NCI-H2227 (cell line): ENCODE measurements around the gene PPP2R3C.
"Not testable (repeated sequence)": the region's sequence is repeated elsewhere in the genome, so short reads cannot be mapped to it uniquely, and the experiment has no call there.

Source experiments
- DNase-seq: peaks from one replicate; lab custom pipeline; 2025; ENCODE audit not compliant: unreplicated experiment; lab: John Stamatoyannopoulos, UW

Gene PPP2R3C

GRCh38 chr14:35065731-35066130, 56.1 kb downstream of the PPP2R3C start:
- not testable (repeated sequence) for DNase-seq

- not testable (repeated sequence) for DNase-seq
These were observed 60.5 kb downstream of the PPP2R3C start for GRCh38 chr14:35061113-35061791.

- DNase-seq = no peak
These were observed 69.2 kb downstream of the PPP2R3C start for GRCh38 chr14:35052637-35053036.

DNA sequence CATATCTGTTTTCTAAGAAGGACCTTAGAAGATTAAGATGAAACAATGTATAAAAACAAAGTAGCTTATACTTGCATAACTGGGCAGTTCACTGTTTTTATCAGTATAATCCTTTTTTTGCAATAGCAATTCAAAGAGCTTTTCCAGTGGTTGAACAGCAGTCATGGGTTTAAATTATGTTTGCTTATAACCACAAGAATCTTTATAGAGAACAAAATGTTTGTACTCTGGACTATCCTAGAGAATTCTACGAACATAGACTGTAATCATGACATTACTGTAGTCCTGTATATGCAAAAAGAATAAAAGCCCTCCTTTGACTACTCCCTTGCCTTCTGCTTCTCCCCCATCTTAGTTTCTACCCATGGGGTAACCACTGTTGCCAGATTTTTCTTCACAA, 70.0 kb downstream of the PPP2R3C start:
- DNase-seq = no peak

- no peak for DNase-seq
These were observed 71.1 kb downstream of the PPP2R3C start for GRCh38 chr14:35050652-35051051.

GRCh38 chr14:35047976-35048513, 73.7 kb downstream of the PPP2R3C start:
- no peak for DNase-seq

DNA sequence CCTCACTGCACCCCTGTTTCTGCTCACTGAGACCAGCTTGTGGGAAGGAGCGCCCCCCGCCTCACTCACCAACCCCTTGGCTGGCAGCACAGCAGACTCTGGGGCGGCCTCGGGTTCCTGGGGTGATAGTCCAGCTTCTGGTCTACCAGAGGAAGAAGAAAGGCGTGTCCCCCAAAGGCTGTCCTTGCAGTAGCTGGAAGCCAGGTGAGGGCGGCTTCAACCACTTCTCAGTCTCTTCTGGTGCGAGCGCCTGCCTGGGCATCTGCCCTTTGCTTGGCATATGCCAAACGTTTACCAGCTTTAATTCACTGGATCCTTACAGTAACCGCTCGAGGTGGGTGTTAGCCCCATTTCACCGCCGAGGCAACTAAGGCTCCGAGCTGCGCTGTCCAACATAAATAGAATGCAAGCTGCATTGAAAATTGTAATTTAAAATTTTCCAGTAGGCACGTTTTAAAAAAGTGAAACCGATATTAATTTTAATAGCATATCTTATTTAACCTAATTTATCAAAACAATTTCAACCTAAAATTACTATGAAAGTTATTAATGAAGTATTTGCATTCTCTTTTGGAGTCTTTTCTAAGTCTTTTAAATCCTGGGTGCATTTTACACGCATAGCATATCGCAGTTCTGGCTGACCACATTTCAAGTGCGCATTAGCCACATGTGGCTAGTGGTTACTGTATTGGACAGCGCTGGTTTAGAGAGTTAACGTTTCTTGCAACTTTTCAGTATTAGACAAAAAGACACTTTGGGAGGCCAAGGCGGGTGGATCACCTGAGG, 74.8 kb downstream of the PPP2R3C start:
- peak; percentile 60 for DNase-seq

GRCh38 chr14:35046048-35046750, 75.6 kb downstream of the PPP2R3C start, which contains the start of gene FAM177A1:
FAM177A1 (plus strand) TSS chr14:35046272; CDS start chr14:35046464, 192 bp downstream.
- peak; percentile 98 for DNase-seq

- DNase-seq = no peak
These were observed 76.1 kb downstream of the PPP2R3C start for GRCh38 chr14:35045798-35046047.

DNA sequence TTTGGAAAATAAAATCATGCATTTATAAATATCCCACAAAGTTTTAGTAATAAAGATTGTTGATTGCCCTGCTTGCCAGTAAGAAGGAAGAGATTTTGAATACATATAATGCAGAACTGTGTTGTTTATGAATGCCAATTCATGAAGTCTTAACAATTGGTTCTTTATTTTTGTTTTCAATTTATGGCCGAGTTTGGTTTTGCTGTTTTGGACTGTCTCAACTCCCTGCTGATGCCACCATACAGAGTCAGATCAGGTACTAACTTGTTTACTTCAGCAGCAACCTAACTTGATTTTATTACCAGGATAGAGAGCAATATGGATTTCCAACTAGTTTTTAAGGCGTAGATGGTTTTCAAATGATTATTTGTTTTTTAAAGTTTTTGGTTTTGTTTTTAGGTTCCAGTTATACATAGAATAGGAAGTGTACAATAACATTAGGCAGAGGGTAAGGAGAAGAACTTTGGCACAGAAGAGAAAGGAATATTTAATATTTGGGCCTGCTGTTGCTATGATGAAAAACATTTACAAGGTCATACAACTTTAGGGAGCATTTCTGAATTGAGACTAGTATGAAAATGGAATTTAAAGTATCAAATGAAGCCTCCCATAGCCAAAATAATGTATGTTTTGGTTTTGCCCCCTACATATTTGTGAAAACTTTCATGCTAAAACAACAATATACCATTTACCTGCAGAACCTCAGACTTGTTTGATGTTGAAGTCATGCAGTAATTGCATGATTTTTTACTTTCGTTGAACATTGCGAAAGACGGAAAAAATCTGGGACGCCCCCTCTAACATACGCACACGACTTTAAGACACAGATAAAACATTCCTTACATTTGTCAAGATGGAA, 76.6 kb downstream of the PPP2R3C start:
- DNase-seq = no peak

GRCh38 chr14:35043046-35043445, 78.7 kb downstream of the PPP2R3C start:
- no peak for DNase-seq

- no peak for DNase-seq
These were observed 79.2 kb downstream of the PPP2R3C start for GRCh38 chr14:35042632-35043031.

- not testable (repeated sequence) for DNase-seq
These were observed 83.5 kb downstream of the PPP2R3C start for GRCh38 chr14:35038312-35038711.
